Neural cell (in vitro differentiated cells): ENCODE data around the gene SLC9B1. TPM values are rescaled to one million over a fixed set of nuclear protein-coding genes. Genes with fewer than 3 reads are reported as not detected.
"Not testable (repeated sequence)": the region's sequence is repeated elsewhere in the genome, so short reads cannot be mapped to it uniquely, and the experiment has no call there.

ENCODE experiments used
- H2AFZ ChIP-seq: fragments of 200-600, 300-800 bp; sonication (generic), shearing (Covaris generic); 2 replicates; pipeline ENCODE4 v1.6.0; 2014; ENCODE audit warnings: low read depth, mild to moderate bottlenecking, antibody characterized with exemption, low read length, moderate library complexity
- H3F3A ChIP-seq: fragments of 200-600 bp; shearing (Covaris generic); 2 replicates; pipeline ENCODE4 v1.6.1; 2016; ENCODE audit warnings: mild to moderate bottlenecking, moderate library complexity, mixed read lengths, antibody characterized with exemption, low read length; ENCODE audit not compliant: insufficient read depth, poor library complexity, severe bottlenecking
- H3K27ac ChIP-seq: fragments of 200-600, 300-800 bp; sonication (generic), shearing (Covaris generic); 2 replicates; pipeline ENCODE4 v1.5.1; 2014; ENCODE audit warnings: mild to moderate bottlenecking, low read length, moderate library complexity
- H3K27me3 ChIP-seq: fragments of 300-800, 200-600 bp; sonication (generic), shearing (Covaris generic); 2 replicates; pipeline ENCODE4 v1.6.0; 2014; ENCODE audit warnings: mild to moderate bottlenecking, low read depth, low read length, moderate library complexity; ENCODE audit not compliant: insufficient read depth
- H3K36me3 ChIP-seq: fragments of 300-800, 200-600 bp; sonication (generic), shearing (Covaris generic); 2 replicates; pipeline ENCODE4 v1.5.1; 2014; ENCODE audit warnings: mild to moderate bottlenecking, antibody characterized with exemption, low read length, moderate library complexity; ENCODE audit not compliant: insufficient read depth
- H3K4me2 ChIP-seq: fragments of 300-800, 200-600 bp; sonication (generic), shearing (Covaris generic); 2 replicates; pipeline ENCODE4 v1.6.0; 2014; ENCODE audit warnings: mild to moderate bottlenecking, low read length
- H3K4me3 ChIP-seq: fragments of 300-800, 200-600 bp; sonication (generic), shearing (Covaris generic); 2 replicates; pipeline ENCODE4 v1.5.1; 2014; ENCODE audit warnings: mild to moderate bottlenecking, low read length, moderate library complexity
- H3K79me2 ChIP-seq: fragments of 200-600 bp; shearing (Covaris generic); replicated peaks from 2 replicates; pipeline ENCODE4 v1.6.0; 2014; ENCODE audit warnings: mild to moderate bottlenecking, low read length, moderate library complexity; ENCODE audit not compliant: insufficient read depth
- H3K9ac ChIP-seq: fragments of 300-800, 200-600 bp; sonication (generic), shearing (Covaris generic); 2 replicates; pipeline ENCODE4 v1.6.1; 2016; ENCODE audit warnings: mild to moderate bottlenecking, low read length, mixed read lengths
- H3K9me2 ChIP-seq: fragments of 200-600 bp; shearing (Covaris generic); 2 replicates; pipeline ENCODE4 v1.6.1; 2016; ENCODE audit warnings: mild to moderate bottlenecking, low read length, mixed read lengths; ENCODE audit not compliant: insufficient read depth
- H3K9me3 ChIP-seq: fragments of 200-600, 300-800 bp; sonication (generic), shearing (Covaris generic); 2 replicates; pipeline ENCODE4 v1.6.1; 2016; ENCODE audit warnings: mild to moderate bottlenecking, mixed run types, low read length, moderate library complexity, mixed read lengths
- H4K20me1 ChIP-seq: fragments of 200-600 bp; shearing (Covaris generic); 2 replicates; pipeline ENCODE4 v1.6.1; 2016; ENCODE audit warnings: mild to moderate bottlenecking, mixed run types; ENCODE audit not compliant: insufficient read depth
- MXI1 ChIP-seq: fragments of 450-650 bp; conservative IDR thresholded peaks from 2 replicates; pipeline ENCODE4 v1.6.1; 2014; ENCODE audit warnings: antibody characterized with exemption, mild to moderate bottlenecking; ENCODE audit not compliant: poor library complexity, severe bottlenecking
- POLR2AphosphoS5 ChIP-seq: IDR thresholded peaks from 2 replicates; pipeline ENCODE4 v1.6.1; 2012
- RAD21 ChIP-seq: fragments of 450-650 bp; conservative IDR thresholded peaks from 2 replicates; pipeline ENCODE4 v1.6.1; 2014; ENCODE audit warnings: antibody characterized with exemption, mild to moderate bottlenecking, moderate library complexity
- SMC3 ChIP-seq: fragments of 450-650 bp; conservative IDR thresholded peaks from 2 replicates; pipeline ENCODE4 v1.6.1; 2014; ENCODE audit warnings: antibody characterized with exemption, mild to moderate bottlenecking, moderate library complexity; ENCODE audit not compliant: poor library complexity
- TAF1 ChIP-seq: IDR thresholded peaks from 2 replicates; pipeline ENCODE4 v1.6.1; 2012; ENCODE audit warnings: low read depth
- polyA plus RNA-seq: library from polyadenylated mRNA; depleted of rRNA; stranded (reverse); fragments of >200 nt; gene quantifications from 2 replicates; pipeline ENCODE4 v1.2.3, GENCODE V29; 2014
- TF ChIP-seq, protein P1 (sequence below): fragments of 450-650 bp; IDR thresholded peaks from 2 replicates; pipeline ENCODE4 v1.5.1; 2014; ENCODE audit warnings: antibody characterized with exemption, mild to moderate bottlenecking, moderate library complexity; ENCODE audit not compliant: poor library complexity, severe bottlenecking

Gene SLC9B1
- polyA plus RNA-seq, 1 donor from 2014 or later = not detected

DNA sequence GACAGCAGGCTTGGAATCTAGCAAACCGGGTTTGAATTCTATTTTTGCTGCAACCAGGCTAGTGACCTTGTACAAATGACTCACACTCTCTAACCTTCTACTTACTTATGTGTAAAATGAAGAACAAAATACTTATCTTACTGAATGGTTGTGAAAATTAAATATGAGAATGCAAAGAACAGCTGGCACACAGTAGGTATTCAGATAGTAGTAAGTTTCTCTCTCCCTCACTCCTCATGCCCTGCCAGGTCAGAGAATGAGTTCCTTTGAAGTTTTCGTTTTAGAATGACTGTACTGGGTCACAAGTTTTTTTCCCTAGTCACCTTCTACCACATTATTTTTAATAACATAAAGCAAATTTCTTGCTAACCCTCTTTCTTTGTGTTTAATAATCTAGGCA lies 117.7 kb downstream of the SLC9B1 start:
- Histone ChIP-seq H2AFZ (no peak overlapping the region), H3K36me3 (no peaks in the 10 kb centered on the region), H3K9me2 (no peaks in the 10 kb centered on the region), H3K27ac (no peak overlapping the region), H3K4me3 (no peak overlapping the region), H3K4me2 (no peak overlapping the region), H4K20me1 (no peaks in the 10 kb centered on the region), H3K9ac (no peak overlapping the region), H3F3A (no peaks in the 10 kb centered on the region), H3K27me3 (no peaks in the 10 kb centered on the region), H3K79me2 (no peaks in the 10 kb centered on the region), H3K9me3 (no peaks in the 10 kb centered on the region)
- no peak for TF ChIP-seq TAF1
- TF ChIP-seq POLR2AphosphoS5 = no peak
- no peak for TF ChIP-seq RAD21
- no peak for TF ChIP-seq MXI1
- no peak for TF ChIP-seq SMC3
- TF ChIP-seq, protein P1, sequence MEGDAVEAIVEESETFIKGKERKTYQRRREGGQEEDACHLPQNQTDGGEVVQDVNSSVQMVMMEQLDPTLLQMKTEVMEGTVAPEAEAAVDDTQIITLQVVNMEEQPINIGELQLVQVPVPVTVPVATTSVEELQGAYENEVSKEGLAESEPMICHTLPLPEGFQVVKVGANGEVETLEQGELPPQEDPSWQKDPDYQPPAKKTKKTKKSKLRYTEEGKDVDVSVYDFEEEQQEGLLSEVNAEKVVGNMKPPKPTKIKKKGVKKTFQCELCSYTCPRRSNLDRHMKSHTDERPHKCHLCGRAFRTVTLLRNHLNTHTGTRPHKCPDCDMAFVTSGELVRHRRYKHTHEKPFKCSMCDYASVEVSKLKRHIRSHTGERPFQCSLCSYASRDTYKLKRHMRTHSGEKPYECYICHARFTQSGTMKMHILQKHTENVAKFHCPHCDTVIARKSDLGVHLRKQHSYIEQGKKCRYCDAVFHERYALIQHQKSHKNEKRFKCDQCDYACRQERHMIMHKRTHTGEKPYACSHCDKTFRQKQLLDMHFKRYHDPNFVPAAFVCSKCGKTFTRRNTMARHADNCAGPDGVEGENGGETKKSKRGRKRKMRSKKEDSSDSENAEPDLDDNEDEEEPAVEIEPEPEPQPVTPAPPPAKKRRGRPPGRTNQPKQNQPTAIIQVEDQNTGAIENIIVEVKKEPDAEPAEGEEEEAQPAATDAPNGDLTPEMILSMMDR = no peak

DNA sequence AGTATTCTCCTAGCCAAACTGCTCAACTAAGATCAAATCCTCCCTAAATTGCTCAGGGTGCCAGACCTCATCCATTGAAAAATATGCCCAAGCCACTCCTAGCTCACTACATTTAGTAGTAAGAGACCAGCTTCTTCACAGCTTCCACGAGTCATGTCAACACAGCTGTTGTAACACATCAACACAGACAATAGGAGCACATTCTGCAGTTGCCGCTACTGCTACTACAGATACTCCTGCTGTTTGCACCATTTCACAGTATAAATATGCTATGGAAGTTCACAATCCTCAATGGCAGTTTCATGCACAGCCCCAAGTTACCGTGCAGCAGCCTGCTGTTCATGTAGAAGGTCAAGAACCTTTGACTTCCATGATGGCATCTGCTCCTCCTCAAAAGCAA lies 121.9 kb downstream of the SLC9B1 start:
- not testable (repeated sequence) for H3K9me2 ChIP-seq, H3K27ac ChIP-seq, H3K4me3 ChIP-seq, H3K36me3 ChIP-seq, H2AFZ ChIP-seq, H3K4me2 ChIP-seq, H3K79me2 ChIP-seq, H3K27me3 ChIP-seq, H3K9ac ChIP-seq, H4K20me1 ChIP-seq, H3K9me3 ChIP-seq, H3F3A ChIP-seq

DNA sequence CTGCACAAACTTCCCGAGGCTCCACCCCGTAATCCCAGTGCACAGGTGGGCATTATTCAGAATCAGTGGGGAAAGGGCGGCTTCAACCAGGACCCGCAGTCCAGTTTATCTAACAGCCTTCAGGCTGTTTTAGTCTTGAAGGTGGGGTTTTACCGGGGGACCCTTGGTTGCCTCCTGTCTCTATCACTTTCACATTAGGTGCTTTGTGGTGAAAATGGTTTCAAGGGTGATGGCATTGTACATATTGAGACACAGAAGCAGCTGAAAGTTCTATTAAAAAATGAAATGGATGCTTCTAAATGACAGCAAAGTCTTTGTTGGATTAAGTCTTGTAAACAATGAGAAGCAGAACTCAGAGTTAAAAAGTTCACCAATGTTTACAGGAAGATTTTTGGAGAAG lies 123.0 kb downstream of the SLC9B1 start:
- H3K36me3 ChIP-seq, H3K9me3 ChIP-seq, H3K79me2 ChIP-seq, H3K9ac ChIP-seq, H3K27me3 ChIP-seq, H3K27ac ChIP-seq, H2AFZ ChIP-seq, H3K9me2 ChIP-seq, H3K4me3 ChIP-seq, H3F3A ChIP-seq, H4K20me1 ChIP-seq, H3K4me2 ChIP-seq: not testable (repeated sequence)

DNA sequence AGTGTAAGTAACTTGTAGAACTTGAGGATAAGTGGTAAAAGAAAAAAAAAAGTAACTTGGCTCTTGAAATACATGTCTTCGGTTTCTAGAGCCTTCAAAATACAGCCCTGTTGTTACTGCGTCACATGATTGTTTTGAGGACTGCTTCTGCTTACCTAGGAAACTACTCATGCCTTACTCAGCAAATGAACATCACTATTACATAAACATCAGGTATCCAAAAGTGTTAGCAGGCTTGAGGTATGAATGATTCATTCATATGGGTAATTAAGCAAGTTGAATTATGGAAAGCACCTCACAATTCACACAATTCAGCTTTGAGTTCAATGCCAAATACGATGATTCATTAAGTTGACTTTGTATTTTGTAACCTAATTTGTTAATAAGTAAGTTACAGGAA lies 129.6 kb downstream of the SLC9B1 start:
- H3K9me2 ChIP-seq, H3K27me3 ChIP-seq, H3K9ac ChIP-seq, H2AFZ ChIP-seq, H3K27ac ChIP-seq, H3K79me2 ChIP-seq, H3K4me2 ChIP-seq, H3K36me3 ChIP-seq, H4K20me1 ChIP-seq, H3K4me3 ChIP-seq, H3F3A ChIP-seq, H3K9me3 ChIP-seq: not testable (repeated sequence)

DNA sequence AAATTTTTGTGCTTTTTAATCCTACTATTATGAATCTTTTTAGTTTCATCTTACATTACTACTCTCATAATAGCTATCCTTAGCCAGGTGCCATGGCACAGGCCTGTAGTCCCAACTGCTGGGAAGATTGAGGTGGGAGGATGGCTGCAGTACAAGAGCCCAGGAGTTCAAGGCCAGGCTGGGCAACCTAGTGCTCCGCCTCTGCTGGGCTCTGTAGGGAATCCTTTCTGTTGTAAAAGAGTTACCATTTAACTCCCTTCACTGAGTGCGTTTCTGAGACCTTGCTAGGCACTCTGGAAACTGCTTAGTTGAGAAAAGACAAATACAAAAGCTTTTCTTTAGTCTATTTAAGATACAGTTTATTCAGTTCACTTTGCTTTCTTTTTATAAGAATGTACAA lies 130.9 kb downstream of the SLC9B1 start:
- not testable (repeated sequence) for H4K20me1 ChIP-seq, H3F3A ChIP-seq, H3K9me3 ChIP-seq, H3K27ac ChIP-seq, H3K79me2 ChIP-seq, H3K27me3 ChIP-seq, H3K9ac ChIP-seq, H3K36me3 ChIP-seq, H2AFZ ChIP-seq, H3K4me2 ChIP-seq, H3K4me3 ChIP-seq, H3K9me2 ChIP-seq
